ENCODE data around the gene CNTNAP5.

DNA sequence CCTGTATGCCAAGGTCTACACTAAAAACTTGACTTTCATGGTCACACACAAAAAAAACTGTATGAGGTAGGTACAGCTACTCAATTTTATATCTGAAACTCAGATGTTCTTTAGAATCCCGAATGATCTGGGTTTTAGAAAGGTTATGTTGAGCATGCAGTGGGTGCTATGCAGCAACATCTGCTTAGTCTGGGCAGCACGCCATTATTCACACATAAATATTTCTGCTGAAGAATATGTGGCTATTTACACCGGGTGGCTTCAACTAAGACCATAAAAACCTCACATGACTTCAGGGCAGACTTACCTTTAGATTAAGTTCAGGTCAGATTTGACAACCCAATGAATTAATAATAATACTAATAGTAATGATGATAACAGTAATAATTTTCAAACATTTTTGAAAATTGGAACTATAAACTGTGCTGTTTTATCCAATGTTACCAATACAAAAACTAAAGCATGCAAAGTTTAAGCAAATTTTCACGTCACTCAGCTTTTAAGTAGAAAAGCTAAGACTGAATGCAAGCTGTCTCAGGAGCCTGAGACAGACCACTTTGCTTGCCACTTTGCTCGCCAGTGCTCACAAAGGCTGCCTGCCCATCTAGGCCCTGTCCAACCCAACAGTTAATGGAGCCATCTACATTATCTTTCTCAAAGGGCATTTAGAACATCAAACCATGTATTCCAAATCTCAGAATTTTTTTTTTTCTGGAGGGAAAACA lies 292.0 kb downstream of the CNTNAP5 start:
- TF ChIP-seq POLR2AphosphoS5 (IDR thresholded peaks at IDR 0.05; ENCODE audit: insufficient read depth, low read depth, low read length), result no peak
- TF ChIP-seq, protein P1, sequence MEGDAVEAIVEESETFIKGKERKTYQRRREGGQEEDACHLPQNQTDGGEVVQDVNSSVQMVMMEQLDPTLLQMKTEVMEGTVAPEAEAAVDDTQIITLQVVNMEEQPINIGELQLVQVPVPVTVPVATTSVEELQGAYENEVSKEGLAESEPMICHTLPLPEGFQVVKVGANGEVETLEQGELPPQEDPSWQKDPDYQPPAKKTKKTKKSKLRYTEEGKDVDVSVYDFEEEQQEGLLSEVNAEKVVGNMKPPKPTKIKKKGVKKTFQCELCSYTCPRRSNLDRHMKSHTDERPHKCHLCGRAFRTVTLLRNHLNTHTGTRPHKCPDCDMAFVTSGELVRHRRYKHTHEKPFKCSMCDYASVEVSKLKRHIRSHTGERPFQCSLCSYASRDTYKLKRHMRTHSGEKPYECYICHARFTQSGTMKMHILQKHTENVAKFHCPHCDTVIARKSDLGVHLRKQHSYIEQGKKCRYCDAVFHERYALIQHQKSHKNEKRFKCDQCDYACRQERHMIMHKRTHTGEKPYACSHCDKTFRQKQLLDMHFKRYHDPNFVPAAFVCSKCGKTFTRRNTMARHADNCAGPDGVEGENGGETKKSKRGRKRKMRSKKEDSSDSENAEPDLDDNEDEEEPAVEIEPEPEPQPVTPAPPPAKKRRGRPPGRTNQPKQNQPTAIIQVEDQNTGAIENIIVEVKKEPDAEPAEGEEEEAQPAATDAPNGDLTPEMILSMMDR (IDR thresholded peaks at IDR 0.05; ENCODE audit: extremely low read depth in 1 of 2, insufficient read depth in 1 of 2, low read depth in 1 of 2, low read length in 2 of 2), result no peak
- no peak for TF ChIP-seq MAX (IDR thresholded peaks at IDR 0.05; ENCODE audit: insufficient read depth, insufficient read length)
- TF ChIP-seq EZH2 (IDR thresholded peaks at IDR 0.05; ENCODE audit: borderline replicate concordance, low read depth, low read length, severe bottlenecking), result no peak

Measured in endothelial cell of umbilical vein (primary cell).